ENCODE results near the gene PLPP4. TPM values are rescaled to one million over a fixed set of nuclear protein-coding genes. Genes with fewer than 3 reads are reported as not detected.

PLPP4 gene
- total and polyA plus RNA-seq, 4 donors = 0.18 to 0.51 TPM; not detected in 2

DNA sequence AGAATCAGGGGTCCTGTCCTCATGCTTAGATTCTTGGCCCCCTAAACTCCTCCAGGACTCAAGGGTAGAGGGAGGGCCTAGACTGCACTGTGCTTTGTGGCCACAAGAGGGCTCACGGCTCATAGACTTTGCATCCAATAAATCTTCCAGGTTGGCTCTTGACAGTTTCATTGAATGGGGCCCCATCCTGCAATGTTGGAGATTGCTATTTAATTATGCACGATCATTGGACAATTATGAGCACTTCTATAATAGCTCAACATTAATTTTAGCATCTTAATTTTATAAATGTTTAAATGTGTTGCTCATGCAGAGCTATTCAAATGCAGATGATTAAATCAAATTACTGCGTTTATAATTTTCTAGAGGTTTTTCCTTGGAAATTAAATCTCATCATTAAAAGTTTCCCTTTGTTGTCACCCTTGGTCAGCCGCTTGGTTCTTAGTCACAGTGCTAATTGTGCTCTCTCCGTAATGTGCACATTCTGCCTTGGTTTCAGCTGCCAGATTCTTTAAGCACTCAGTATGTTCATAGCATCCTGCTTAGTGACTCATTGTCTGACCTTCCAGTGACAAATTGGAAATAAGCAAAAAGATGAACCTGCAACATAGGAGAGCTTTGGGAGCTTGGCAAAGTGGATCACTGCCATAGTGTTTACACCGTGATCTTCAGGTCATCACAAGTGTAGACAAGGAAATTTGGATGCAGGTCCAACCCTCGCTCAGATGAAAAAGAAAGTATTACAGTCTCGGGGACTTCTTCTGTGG is 33.4 kb upstream of the PLPP4 start:
- H3K4me1 ChIP-seq (ENCODE audit: control insufficient read depth in 5 of 5, insufficient read depth in 5 of 5, low read length in 5 of 5) = peaks cover 0 to 2% (median 0%) of the 10 kb centered on the region in 5 donors
- H3K9me3 ChIP-seq (ENCODE audit: control insufficient read depth in 4 of 4, insufficient read depth in 3 of 4, low read length in 3 of 4) = peaks cover 0 to 6% (median 0%) of the 10 kb centered on the region in 4 donors
- ATAC-seq (ENCODE audit: insufficient read depth, low FRiP score) (peak; percentile 66), DNase-seq (peak; percentile 22 to 26 (median 23))
- H3K27me3 ChIP-seq (ENCODE audit: control insufficient read depth in 3 of 3, insufficient read depth in 3 of 3, low read length in 2 of 3) = no peaks in the 10 kb centered on the region
- H3K9ac ChIP-seq (ENCODE audit: insufficient read depth in 1 of 2, low read length in 2 of 2) = no peak overlapping the region
- WGBS, 2 donors = 60 to 61% methylated on average over 8 of the region's 8 CpGs
- no peak overlapping the region for H3K4me3 ChIP-seq
- TF ChIP-seq CTCF (IDR thresholded peaks at IDR 0.05; ENCODE audit: control extremely low read depth, extremely low read depth) = peak; percentile 49
- H3K27ac ChIP-seq (ENCODE audit: low read depth in 1 of 2, low read length in 1 of 2) = no peak overlapping the region
- no peaks in the 10 kb centered on the region for H3K36me3 ChIP-seq (ENCODE audit: control insufficient read depth in 4 of 4, insufficient read depth in 4 of 4, low read length in 4 of 4)

- Histone ChIP-seq H3K4me3 (no peak overlapping the region), H3K4me1 (ENCODE audit: control insufficient read depth in 5 of 5, insufficient read depth in 5 of 5, low read length in 5 of 5) (peaks cover 0 to 2% (median 0%) of the 10 kb centered on the region in 5 donors), H3K27me3 (ENCODE audit: control insufficient read depth in 3 of 3, insufficient read depth in 3 of 3, low read length in 2 of 3) (no peaks in the 10 kb centered on the region), H3K9me3 (ENCODE audit: control insufficient read depth in 4 of 4, insufficient read depth in 3 of 4, low read length in 3 of 4) (peaks cover 0 to 6% (median 0%) of the 10 kb centered on the region in 4 donors), H3K9ac (ENCODE audit: insufficient read depth in 1 of 2, low read length in 2 of 2) (no peak overlapping the region), H3K27ac (ENCODE audit: low read depth in 1 of 2, low read length in 1 of 2) (no peak overlapping the region), H3K36me3 (ENCODE audit: control insufficient read depth in 4 of 4, insufficient read depth in 4 of 4, low read length in 4 of 4) (no peaks in the 10 kb centered on the region)
- no peak for DNase-seq
- whole genome bisulfite sequencing, 2 donors = 66 to 69% methylated on average over 4 of the region's 4 CpGs
- no peak for TF ChIP-seq CTCF (IDR thresholded peaks at IDR 0.05; ENCODE audit: control extremely low read depth, extremely low read depth)
- no peak for ATAC-seq (ENCODE audit: insufficient read depth, low FRiP score)
Measured at GRCh38 chr10:120424198-120424464, 32.9 kb upstream of the PLPP4 start.

GRCh38 chr10:120426306-120426705 is 30.7 kb upstream of the PLPP4 start:
- peaks cover 0 to 2% (median 0%) of the 10 kb centered on the region in 5 donors for H3K4me1 ChIP-seq (ENCODE audit: control insufficient read depth in 5 of 5, insufficient read depth in 5 of 5, low read length in 5 of 5)
- TF ChIP-seq CTCF (IDR thresholded peaks at IDR 0.05; ENCODE audit: control extremely low read depth, extremely low read depth) = no peak
- no peak overlapping the region for H3K27ac ChIP-seq (ENCODE audit: low read depth in 1 of 2, low read length in 1 of 2)
- no peaks in the 10 kb centered on the region for H3K36me3 ChIP-seq (ENCODE audit: control insufficient read depth in 4 of 4, insufficient read depth in 4 of 4, low read length in 4 of 4)
- no peak overlapping the region for H3K4me3 ChIP-seq
- peaks cover 0 to 6% (median 0%) of the 10 kb centered on the region in 4 donors for H3K9me3 ChIP-seq (ENCODE audit: control insufficient read depth in 4 of 4, insufficient read depth in 3 of 4, low read length in 3 of 4)
- WGBS, 2 donors = 71 to 72% methylated on average over 3 of the region's 3 CpGs
- no peak overlapping the region for H3K9ac ChIP-seq (ENCODE audit: insufficient read depth in 1 of 2, low read length in 2 of 2)
- DNase-seq (no peak), ATAC-seq (ENCODE audit: insufficient read depth, low FRiP score) (no peak)
- H3K27me3 ChIP-seq (ENCODE audit: control insufficient read depth in 3 of 3, insufficient read depth in 3 of 3, low read length in 2 of 3) = peaks cover 0 to 2% (median 0%) of the 10 kb centered on the region in 3 donors
